Skin epidermis (tissue), 12 donors: ENCODE measurements around the gene SLC10A7.

Experiments
- H3K27ac ChIP-seq, 21 experiments: fragments of 200-600 bp; sonication (generic) in 11 of 21; one replicate each; pipeline ENCODE4 v1.5.0; 2020; ENCODE audit warnings: mild to moderate bottlenecking in 3 of 21, inconsistent platforms in 2 of 21, moderate library complexity in 2 of 21
- H3K4me3 ChIP-seq, 7 experiments: fragments of 200-600 bp; sonication (generic) in 2 of 7; one replicate each; pipeline ENCODE4 v1.5.0; 2020; ENCODE audit warnings: inconsistent platforms in 2 of 7, mild to moderate bottlenecking in 2 of 7, moderate library complexity in 1 of 7

SLC10A7 gene

GRCh38 chr4:146445198-146446150 is 76.3 kb downstream of the SLC10A7 start:
- H3K4me3 ChIP-seq = no peak overlapping the region

GRCh38 chr4:146443525-146443924 is 78.2 kb downstream of the SLC10A7 start:
- Histone ChIP-seq H3K27ac (no peak overlapping the region), H3K4me3 (no peak overlapping the region)

More at GRCh38 chr4:146445198-146446150, 76.3 kb downstream of the SLC10A7 start:
- H3K27ac ChIP-seq = no peak overlapping the region

GRCh38 chr4:146442801-146443200 is 78.9 kb downstream of the SLC10A7 start:
- no peak overlapping the region for H3K27ac ChIP-seq

GRCh38 chr4:146439999-146440398 is 81.7 kb downstream of the SLC10A7 start:
- Histone ChIP-seq H3K4me3 (no peak overlapping the region), H3K27ac (no peak overlapping the region)

More at GRCh38 chr4:146442801-146443200, 78.9 kb downstream of the SLC10A7 start:
- H3K4me3 ChIP-seq = no peak overlapping the region

- no peak overlapping the region for H3K4me3 ChIP-seq
- no peak overlapping the region for H3K27ac ChIP-seq
Observed at GRCh38 chr4:146439437-146439836, 82.3 kb downstream of the SLC10A7 start.

GRCh38 chr4:146437778-146438177 is 84.0 kb downstream of the SLC10A7 start:
- no peak overlapping the region for H3K27ac ChIP-seq
- H3K4me3 ChIP-seq = no peak overlapping the region

GRCh38 chr4:146436423-146437162 is 85.1 kb downstream of the SLC10A7 start:
- H3K4me3 ChIP-seq = no peak overlapping the region
- H3K27ac ChIP-seq = no peak overlapping the region

- H3K4me3 ChIP-seq = no peak overlapping the region
- H3K27ac ChIP-seq = no peak overlapping the region
Observed at GRCh38 chr4:146435962-146436361, 85.8 kb downstream of the SLC10A7 start.

- H3K27ac ChIP-seq = no peak overlapping the region
- H3K4me3 ChIP-seq = no peak overlapping the region
Observed at GRCh38 chr4:146432065-146432464, 89.7 kb downstream of the SLC10A7 start.

GRCh38 chr4:146428298-146428697 is 93.4 kb downstream of the SLC10A7 start:
- Histone ChIP-seq H3K4me3 (no peak overlapping the region), H3K27ac (no peak overlapping the region)

GRCh38 chr4:146417822-146418221 is 103.9 kb downstream of the SLC10A7 start:
- no peak overlapping the region for H3K4me3 ChIP-seq

GRCh38 chr4:146415829-146416228 is 105.9 kb downstream of the SLC10A7 start:
- H3K27ac ChIP-seq = no peak overlapping the region
- H3K4me3 ChIP-seq = no peak overlapping the region

More at GRCh38 chr4:146417822-146418221, 103.9 kb downstream of the SLC10A7 start:
- no peak overlapping the region for H3K27ac ChIP-seq

GRCh38 chr4:146407669-146408084 is 114.1 kb downstream of the SLC10A7 start:
- H3K4me3 ChIP-seq = no peak overlapping the region
- peak overlapping the region in 2 of 21 experiments; percentile 8 to 51 for H3K27ac ChIP-seq

GRCh38 chr4:146407257-146407656 is 114.5 kb downstream of the SLC10A7 start:
- Histone ChIP-seq H3K4me3 (no peak overlapping the region), H3K27ac (peak overlapping the region in 1 of 21 experiments; percentile 8)

- H3K27ac ChIP-seq = no peak overlapping the region
- H3K4me3 ChIP-seq = no peak overlapping the region
Observed at GRCh38 chr4:146401274-146401673, 120.5 kb downstream of the SLC10A7 start.

GRCh38 chr4:146398896-146399445 is 122.8 kb downstream of the SLC10A7 start:
- H3K27ac ChIP-seq = no peak overlapping the region
- no peak overlapping the region for H3K4me3 ChIP-seq

- Histone ChIP-seq H3K27ac (no peak overlapping the region), H3K4me3 (no peak overlapping the region)
Observed at GRCh38 chr4:146398404-146398803, 123.3 kb downstream of the SLC10A7 start.

GRCh38 chr4:146389561-146389960 is 132.2 kb downstream of the SLC10A7 start:
- Histone ChIP-seq H3K4me3 (no peak overlapping the region), H3K27ac (no peak overlapping the region)

GRCh38 chr4:146382194-146382593 is 139.5 kb downstream of the SLC10A7 start:
- Histone ChIP-seq H3K27ac (no peak overlapping the region), H3K4me3 (no peak overlapping the region)

- H3K4me3 ChIP-seq = no peak overlapping the region
- H3K27ac ChIP-seq = no peak overlapping the region
Observed at GRCh38 chr4:146381263-146381872, 140.4 kb downstream of the SLC10A7 start.
